ENCODE data around the gene DNMBP. TPM values are rescaled to one million over a fixed set of nuclear protein-coding genes. Genes with fewer than 3 reads are reported as not detected.

Gene DNMBP
- total RNA-seq, 1 donor from 2014 or later = 4.4 TPM

Other genes starting within 250 kb of the DNMBP start
- 0.49 TPM for gene ABCC2, start 227.3 kb downstream of the DNMBP start, total RNA-seq
- not detected for gene CPN1, start 71.9 kb upstream of the DNMBP start, total RNA-seq
- 12.0 TPM for gene ERLIN1, start 176.1 kb upstream of the DNMBP start, total RNA-seq
- gene CHUK, start 219.6 kb upstream of the DNMBP start, total RNA-seq = 16.2 TPM

Measured in temporal lobe (tissue), 1 donor.